Ovary (tissue), 3 donors: ENCODE data around the gene GAP43.

Experiments
- CTCF ChIP-seq, 3 donors: fragments of 450-650 bp in 2 of 3; fragments of 200-600 bp in 1 of 3; IDR thresholded peaks; one replicate each; pipeline versions ENCODE4 v1.5.1 to v1.8.0; 2016 to 2022; ENCODE audit warnings: antibody characterized with exemption in 3 of 3, mild to moderate bottlenecking in 1 of 3
- EP300 ChIP-seq: sonication (generic); formaldehyde crosslinking; IDR thresholded peaks from one replicate; pipeline ENCODE4 v1.6.1; 2017; ENCODE audit warnings: antibody characterized with exemption
- POLR2A ChIP-seq: fragments of 450-650 bp; IDR thresholded peaks from one replicate; pipeline ENCODE4 v1.6.1; 2017; ENCODE audit warnings: antibody characterized with exemption, mild to moderate bottlenecking, moderate library complexity
- donor health status: DM: no; HTN: no; CAD: no.

DNA sequence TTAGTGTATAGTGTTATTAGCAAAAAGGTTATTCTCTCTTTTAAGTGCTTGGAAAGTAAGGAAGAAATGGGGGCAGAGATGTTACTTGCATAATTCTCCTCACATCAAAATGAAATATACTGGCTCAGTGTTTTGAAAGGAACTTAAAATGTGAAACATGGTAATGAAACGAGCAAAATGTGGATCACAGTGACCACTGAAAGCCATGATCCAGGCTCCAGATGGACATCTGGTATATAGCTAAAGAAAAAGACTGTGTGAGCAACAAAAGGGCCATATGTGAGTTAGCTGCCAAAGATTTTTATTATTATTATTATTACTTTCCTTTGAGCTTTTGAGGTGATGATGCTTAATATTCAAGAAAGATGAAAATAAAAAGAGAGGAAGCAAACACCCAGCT lies 89.6 kb downstream of the GAP43 start:
- TF ChIP-seq CTCF (IDR thresholded peaks at IDR 0.05): no peak
- no peak for TF ChIP-seq EP300
- no peak for TF ChIP-seq POLR2A
